Testis (tissue), 3 donors: ENCODE data around the gene DUXA. TPM values are rescaled to one million over a fixed set of nuclear protein-coding genes. Genes with fewer than 3 reads are reported as not detected.
"Not testable (repeated sequence)": the region's sequence is repeated elsewhere in the genome, so short reads cannot be mapped to it uniquely, and the experiment has no call there.

ENCODE experiments used
- DNase-seq: peaks from one replicate; pipeline ENCODE4 v3.0.0-alpha.2; 2019
- H3K27ac ChIP-seq, 2 donors: fragments of 200-600 bp; sonication (generic); one replicate each; pipeline ENCODE4 v1.5.1; 2019
- H3K27me3 ChIP-seq: fragments of 200-600 bp; sonication (generic); one replicate; pipeline ENCODE4 v1.5.1; 2019
- H3K36me3 ChIP-seq: fragments of 200-600 bp; sonication (generic); one replicate; pipeline ENCODE4 v1.5.1; 2017; ENCODE audit warnings: low read depth; ENCODE audit errors: missing control alignments
- H3K4me1 ChIP-seq: fragments of 200-600 bp; sonication (generic); one replicate; pipeline ENCODE4 v1.5.1; 2019
- H3K4me3 ChIP-seq, 2 donors: fragments of 200-600 bp; sonication (generic); one replicate each; pipeline ENCODE4 v1.5.1; 2017 to 2019
- H3K9me3 ChIP-seq: fragments of 200-600 bp; sonication (generic); one replicate; pipeline ENCODE4 v1.5.1; 2017
- POLR2A ChIP-seq: fragments of 450-650 bp; IDR thresholded peaks from one replicate; pipeline ENCODE4 v1.6.1; 2017; ENCODE audit warnings: antibody characterized with exemption, mild to moderate bottlenecking, moderate library complexity
- WGBS, 2 donors: methylation state at CpG; one replicate each; pipeline ENCODE4 v1.1.5; 2018; 5-methylcytosine and 5-hydroxymethylcytosine counted together
- intact Hi-C: fragments of 100-400 bp; cut with DNase I; formaldehyde crosslinking; loops from one replicate; pipeline ENCODE4 v1.15.1; 2023; ENCODE audit warnings: low total_unique reads
- polyA plus RNA-seq: library from polyadenylated mRNA; stranded (reverse); fragments of 350-450 nt; fragmentation: Illumina TruSeq; extraction: RNeasy Lipid Tissue Mini Kit (QIAGEN cat#74804); gene quantifications from one replicate; pipeline ENCODE4 v1.2.3, GENCODE V29; 2014; ENCODE audit warnings: low read depth, low replicate concordance; ENCODE audit not compliant: insufficient read depth
- total RNA-seq, 2 donors: library from RNA; depleted of rRNA; stranded (reverse); fragments of >200 nt; gene quantifications; one replicate each; pipeline ENCODE4 v1.2.3, GENCODE V29; 2016
- TF ChIP-seq, protein P1 (sequence below), 3 experiments: fragments of 450-650 bp in 2 of 3; fragments of 200-600 bp in 1 of 3; sonication (generic) in 1 of 3; IDR thresholded peaks; one replicate each; pipeline ENCODE4 v1.5.1; 2016 to 2019; ENCODE audit warnings: antibody characterized with exemption in 3 of 3, mild to moderate bottlenecking in 2 of 3, moderate library complexity in 1 of 3

The DUXA gene
- total and polyA plus RNA-seq, 3 donors from 2014 or later = 0.31 to 0.87 TPM; not detected in 1

DNA sequence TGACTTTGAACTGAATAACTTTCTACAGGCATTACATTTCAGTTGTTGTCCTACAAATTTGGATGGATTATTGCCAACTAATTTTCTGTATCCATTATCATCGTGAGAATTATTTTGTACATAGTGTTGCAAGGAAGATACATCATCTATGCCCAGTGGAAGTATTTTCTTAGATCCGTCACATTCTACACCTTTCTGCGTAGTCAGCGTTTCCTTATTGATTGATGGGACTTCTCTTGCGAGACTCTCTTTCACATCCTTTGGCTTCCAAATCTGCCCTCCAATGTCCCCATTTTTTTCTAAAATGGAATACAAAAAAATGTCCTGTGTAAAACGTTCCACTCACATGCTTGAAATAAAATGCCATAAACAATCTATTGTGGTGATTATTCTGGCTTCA, 31.5 kb downstream of the DUXA start:
- H3K27ac ChIP-seq = no peak overlapping the region
- H3K27me3 ChIP-seq = no peaks in the 10 kb centered on the region
- no peaks in the 10 kb centered on the region for H3K9me3 ChIP-seq
- no peaks in the 10 kb centered on the region for H3K36me3 ChIP-seq
- DNase-seq = no peak
- H3K4me3 ChIP-seq = no peak overlapping the region
- no peaks in the 10 kb centered on the region for H3K4me1 ChIP-seq
- WGBS, 2 donors = 81 to 88% methylated on average over 6 of the region's 6 CpGs
- TF ChIP-seq, protein P1, sequence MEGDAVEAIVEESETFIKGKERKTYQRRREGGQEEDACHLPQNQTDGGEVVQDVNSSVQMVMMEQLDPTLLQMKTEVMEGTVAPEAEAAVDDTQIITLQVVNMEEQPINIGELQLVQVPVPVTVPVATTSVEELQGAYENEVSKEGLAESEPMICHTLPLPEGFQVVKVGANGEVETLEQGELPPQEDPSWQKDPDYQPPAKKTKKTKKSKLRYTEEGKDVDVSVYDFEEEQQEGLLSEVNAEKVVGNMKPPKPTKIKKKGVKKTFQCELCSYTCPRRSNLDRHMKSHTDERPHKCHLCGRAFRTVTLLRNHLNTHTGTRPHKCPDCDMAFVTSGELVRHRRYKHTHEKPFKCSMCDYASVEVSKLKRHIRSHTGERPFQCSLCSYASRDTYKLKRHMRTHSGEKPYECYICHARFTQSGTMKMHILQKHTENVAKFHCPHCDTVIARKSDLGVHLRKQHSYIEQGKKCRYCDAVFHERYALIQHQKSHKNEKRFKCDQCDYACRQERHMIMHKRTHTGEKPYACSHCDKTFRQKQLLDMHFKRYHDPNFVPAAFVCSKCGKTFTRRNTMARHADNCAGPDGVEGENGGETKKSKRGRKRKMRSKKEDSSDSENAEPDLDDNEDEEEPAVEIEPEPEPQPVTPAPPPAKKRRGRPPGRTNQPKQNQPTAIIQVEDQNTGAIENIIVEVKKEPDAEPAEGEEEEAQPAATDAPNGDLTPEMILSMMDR (IDR thresholded peaks at IDR 0.05) = no peak
- no peak for TF ChIP-seq POLR2A
- intact Hi-C loops = no loop called here

DNA sequence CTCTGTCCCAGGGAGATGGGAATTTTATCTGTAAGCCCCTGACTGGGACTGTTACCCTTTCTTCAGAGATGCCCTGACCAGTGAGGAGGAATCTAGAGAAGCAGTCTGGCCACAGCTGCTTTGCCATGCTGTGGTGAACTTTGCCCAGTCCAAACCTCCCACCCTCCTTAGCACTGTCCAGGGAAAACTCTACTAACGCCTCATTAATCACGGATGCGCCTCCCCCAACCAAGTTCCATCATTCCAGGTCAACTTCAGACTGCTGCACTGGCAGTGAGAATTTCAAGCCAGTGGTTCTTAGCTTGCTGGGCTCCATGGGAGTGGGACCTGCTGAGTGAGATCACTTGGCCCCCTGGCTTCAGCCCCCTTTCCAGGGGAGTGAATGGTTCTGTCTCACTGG, 39.9 kb downstream of the DUXA start:
- H3K9me3 ChIP-seq, H3K4me1 ChIP-seq, H3K4me3 ChIP-seq, H3K36me3 ChIP-seq, intact Hi-C loops, DNase-seq, H3K27me3 ChIP-seq, H3K27ac ChIP-seq: not testable (repeated sequence)
- 59 to 92% methylated on average over 3 of the region's 3 CpGs for WGBS, 2 donors

DNA sequence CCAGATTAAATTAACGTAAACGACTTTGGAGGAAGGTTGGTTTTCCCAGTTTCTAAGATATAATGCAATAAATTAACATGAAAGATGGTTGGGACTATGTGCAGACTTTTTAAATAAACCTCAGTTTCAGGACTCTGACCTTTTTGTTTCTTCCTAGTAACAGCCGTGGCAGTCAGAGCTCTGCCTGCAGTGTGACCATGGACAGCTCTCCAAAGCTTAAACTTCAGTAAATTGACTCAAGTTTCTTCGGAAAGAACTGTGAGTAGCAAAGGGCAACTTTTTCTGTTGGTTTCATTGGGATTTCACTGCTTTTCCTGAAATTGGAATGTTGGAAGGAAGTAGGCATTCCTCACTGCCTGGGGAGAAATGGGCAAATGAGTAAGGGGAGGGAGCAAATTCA, 43.4 kb downstream of the DUXA start:
- no peaks in the 10 kb centered on the region for H3K27me3 ChIP-seq
- intact Hi-C loops = no loop called here
- 31 to 33% methylated on average over 4 of the region's 4 CpGs for WGBS, 2 donors
- no peak overlapping the region for H3K4me3 ChIP-seq
- no peak for TF ChIP-seq POLR2A
- TF ChIP-seq, protein P1 (IDR thresholded peaks at IDR 0.05) = no peak
- H3K36me3 ChIP-seq = no peaks in the 10 kb centered on the region
- H3K9me3 ChIP-seq = no peaks in the 10 kb centered on the region
- H3K4me1 ChIP-seq = no peaks in the 10 kb centered on the region
- no peak for DNase-seq
- H3K27ac ChIP-seq = no peak overlapping the region

DNA sequence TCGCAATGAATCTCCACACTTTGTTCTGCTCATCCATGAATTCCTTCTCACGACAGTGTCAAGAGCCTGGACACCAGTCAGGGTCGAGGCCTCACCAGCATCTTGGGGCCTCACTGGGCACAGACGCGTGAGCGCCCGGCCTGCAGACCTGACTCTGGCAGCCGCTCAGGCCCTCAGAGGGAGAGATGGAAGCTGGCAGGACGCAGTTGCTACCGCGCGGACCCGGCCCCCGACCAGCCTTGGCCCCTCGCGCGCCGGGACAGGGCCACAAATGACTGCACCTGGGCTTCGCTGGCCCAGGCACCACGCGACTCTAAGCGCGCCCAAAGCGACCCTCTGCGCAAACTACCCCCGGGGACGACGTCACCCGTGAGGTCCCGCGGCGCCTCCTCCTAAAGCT, 48.4 kb downstream of the DUXA start:
- no peak for TF ChIP-seq POLR2A
- TF ChIP-seq, protein P1 (IDR thresholded peaks at IDR 0.05) = no peak
- Histone ChIP-seq H3K4me3 (peak overlapping the region; percentile 43 to 53), H3K36me3 (no peaks in the 10 kb centered on the region), H3K27me3 (no peaks in the 10 kb centered on the region), H3K4me1 (no peaks in the 10 kb centered on the region), H3K27ac (no peak overlapping the region), H3K9me3 (no peaks in the 10 kb centered on the region)
- WGBS, 2 donors = 50 to 57% methylated on average over 2 to 32 of the region's 32 CpGs
- intact Hi-C loops = no loop called here
- no peak for DNase-seq

DNA sequence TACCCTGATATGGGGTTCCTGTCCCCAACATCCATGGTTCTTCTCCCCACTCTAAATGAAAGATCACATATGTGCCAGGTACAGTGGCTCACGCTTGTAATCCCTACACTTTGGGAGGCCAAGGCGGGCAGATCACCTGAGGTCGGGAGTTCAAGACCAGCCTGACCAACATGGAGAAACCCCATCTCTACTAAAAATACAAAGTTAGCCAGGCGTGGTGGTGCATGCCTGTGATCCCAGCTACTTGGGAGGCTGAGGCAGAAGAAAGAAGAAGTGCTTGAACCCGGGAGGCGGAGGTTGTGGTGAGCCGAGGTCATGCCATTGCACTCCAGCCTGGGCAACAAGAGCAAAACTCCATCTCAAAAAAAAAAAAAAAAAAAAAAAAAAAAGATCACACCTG, 53.8 kb downstream of the DUXA start:
- H3K4me3 ChIP-seq, DNase-seq, H3K4me1 ChIP-seq, H3K27ac ChIP-seq, H3K36me3 ChIP-seq, intact Hi-C loops, H3K9me3 ChIP-seq, H3K27me3 ChIP-seq: not testable (repeated sequence)
- WGBS, 2 donors = 85 to 87% methylated on average over 7 of the region's 7 CpGs

DNA sequence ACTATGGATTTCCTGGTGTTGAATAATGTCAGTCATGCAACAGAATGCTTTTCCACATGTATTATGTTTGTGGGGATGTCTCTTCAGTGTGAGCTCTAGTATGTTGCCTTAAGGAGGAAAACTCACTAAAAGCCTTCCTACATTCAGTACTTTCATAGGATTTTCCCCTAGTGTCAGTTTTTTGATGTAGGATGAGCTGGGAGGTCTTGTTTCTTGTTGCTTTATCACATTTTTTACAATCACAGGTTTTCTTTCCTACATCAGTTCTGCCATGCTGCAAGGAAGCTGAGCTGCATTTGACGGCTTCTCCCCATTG, 56.0 kb downstream of the DUXA start:
- Histone ChIP-seq H3K9me3 (no peaks in the 10 kb centered on the region), H3K27ac (no peak overlapping the region), H3K27me3 (no peaks in the 10 kb centered on the region), H3K4me3 (no peak overlapping the region), H3K36me3 (no peaks in the 10 kb centered on the region), H3K4me1 (no peaks in the 10 kb centered on the region)
- DNase-seq = no peak
- TF ChIP-seq, protein P1 (IDR thresholded peaks at IDR 0.05) = no peak
- no peak for TF ChIP-seq POLR2A
- WGBS, 2 donors = 91% methylated on average over 1 of the region's 1 CpG
- intact Hi-C loops = no loop called here
